Activated CD8-positive, alpha-beta memory T cell treated with anti-CD3 and anti-CD28 coated beads, Interleukin-2, amount 10 ng/mL, durations not matched to agents 7 days and 5 days (primary cell): ENCODE data around the gene CPSF4. TPM values are rescaled to one million over a fixed set of nuclear protein-coding genes. Genes with fewer than 3 reads are reported as not detected.
A peak's percentile ranks its signal among the peaks of the same experiment; 100 is the strongest.
"Not testable (repeated sequence)": the region's sequence is repeated elsewhere in the genome, so short reads cannot be mapped to it uniquely, and the experiment has no call there.

Source experiments
- ATAC-seq: fragments of 150-1000 bp; cut with Tn5 transposase; one replicate; pipeline ENCODE4 v1.10.0; 2021; ENCODE audit warnings: moderate library complexity
- CTCF ChIA-PET: fragments of 350-600 bp; sonication (Branson Sonifier 250); formaldehyde crosslinking; loops from one replicate; lab custom pipeline; 2021; ENCODE audit warnings: antibody characterized with exemption; lab: Charles Lee
- DNase-seq: peaks from one replicate; pipeline ENCODE4 v3.0.0-alpha.2; 2020
- H3K27ac Mint-ChIP-seq: one replicate; pipeline ENCODE4 v1.8.0; 2021; ENCODE audit warnings: mild to moderate bottlenecking, mixed read lengths
- H3K27me3 Mint-ChIP-seq: one replicate; pipeline ENCODE4 v1.8.0; 2021; ENCODE audit warnings: mixed read lengths
- H3K36me3 Mint-ChIP-seq: one replicate; pipeline ENCODE4 v1.8.0; 2021; ENCODE audit warnings: mild to moderate bottlenecking, mixed read lengths
- H3K4me1 Mint-ChIP-seq: one replicate; pipeline ENCODE4 v1.8.0; 2021; ENCODE audit warnings: mixed read lengths
- H3K4me3 Mint-ChIP-seq: one replicate; pipeline ENCODE4 v1.8.0; 2021; ENCODE audit warnings: mild to moderate bottlenecking, moderate library complexity, mixed read lengths
- H3K9me3 Mint-ChIP-seq: one replicate; pipeline ENCODE4 v1.8.0; 2022; ENCODE audit warnings: low read depth, mixed read lengths
- total RNA-seq, 2 experiments: library from RNA; stranded (reverse); gene quantifications; one replicate each; pipeline ENCODE4 v1.2.3, GENCODE V29; 2021

Gene CPSF4
- total RNA-seq, 2 experiments from 2014 or later = 72.2 to 75.4 TPM

GRCh38 chr7:99493823-99494222 lies 55.1 kb downstream of the CPSF4 start:
- CTCF ChIA-PET = no interaction called here
- Mint-ChIP-seq H3K9me3 (peaks cover 13% of the 10 kb centered on the region), H3K4me3 (no peak overlapping the region), H3K36me3 (peaks cover 79% of the 10 kb centered on the region), H3K4me1 (peaks cover 11% of the 10 kb centered on the region), H3K27me3 (no peaks in the 10 kb centered on the region), H3K27ac (no peak overlapping the region)
- DNase-seq (no peak), ATAC-seq (no peak)

GRCh38 chr7:99497766-99498545 lies 59.2 kb downstream of the CPSF4 start:
- peak overlapping the region; percentile 71 for H3K27ac Mint-ChIP-seq
- H3K4me1 Mint-ChIP-seq = peaks cover 21% of the 10 kb centered on the region
- DNase-seq (no peak), ATAC-seq (no peak)
- H3K9me3 Mint-ChIP-seq = peaks cover 12% of the 10 kb centered on the region
- peaks cover 61% of the 10 kb centered on the region for H3K36me3 Mint-ChIP-seq
- H3K4me3 Mint-ChIP-seq = peak overlapping the region; percentile 90
- no peaks in the 10 kb centered on the region for H3K27me3 Mint-ChIP-seq
- CTCF ChIA-PET = interaction anchor here (0.9 to 1.2 kb wide), 3 partner anchors 19 to 82 kb away, joined by 3 to 4 read pairs (median 3); no protein-coding TSS in a partner anchor

DNA sequence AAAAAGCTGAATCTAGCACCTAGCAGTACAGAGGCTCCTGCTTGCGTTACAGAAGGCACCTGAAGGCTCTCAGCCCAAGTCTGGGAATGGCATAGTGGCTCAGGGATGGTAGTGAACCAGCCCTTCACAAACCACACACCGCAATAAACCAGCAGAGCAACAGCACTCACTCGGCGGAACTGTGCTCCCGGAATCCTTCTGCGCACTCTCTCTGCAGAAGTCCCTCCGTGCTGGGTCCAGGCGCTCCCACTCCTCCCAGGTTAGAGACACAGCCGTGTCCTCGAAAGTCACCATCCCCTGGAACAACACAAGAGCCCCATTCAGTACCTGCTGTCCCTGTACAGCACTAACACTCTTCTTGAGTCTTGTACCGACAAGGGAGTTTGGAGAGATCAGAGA lies 59.8 kb downstream of the CPSF4 start:
- ATAC-seq = no peak
- H3K4me1 Mint-ChIP-seq = peaks cover 24% of the 10 kb centered on the region
- DNase-seq = peak; percentile 50
- CTCF ChIA-PET = interaction anchor here (0.7 to 1.2 kb wide), 5 partner anchors 19 to 557 kb away, joined by 3 to 4 read pairs (median 3); partner anchors contain the start of genes BUD31 and PDAP1
- peak overlapping the region; percentile 100 for H3K27ac Mint-ChIP-seq
- no peaks in the 10 kb centered on the region for H3K27me3 Mint-ChIP-seq
- peaks cover 10% of the 10 kb centered on the region for H3K9me3 Mint-ChIP-seq
- peaks cover 56% of the 10 kb centered on the region for H3K36me3 Mint-ChIP-seq
- peak overlapping the region; percentile 90 for H3K4me3 Mint-ChIP-seq

DNA sequence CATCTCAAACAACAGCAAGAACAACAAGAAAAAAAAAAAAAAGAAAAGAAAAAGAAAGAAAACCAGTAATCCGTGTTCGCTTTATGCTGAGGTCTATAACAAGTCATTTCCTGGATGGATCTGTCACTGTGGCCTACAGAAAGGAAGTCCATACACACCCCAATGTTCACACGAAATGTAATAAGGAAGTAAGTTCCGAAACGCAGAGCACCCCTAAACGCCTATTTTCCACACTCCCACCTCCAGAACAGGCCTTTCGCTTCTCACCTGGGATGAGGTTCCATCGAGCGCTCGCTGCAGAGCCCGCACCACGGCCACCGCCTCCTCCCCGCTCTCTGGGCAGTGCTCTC lies 60.6 kb downstream of the CPSF4 start:
- H3K36me3 Mint-ChIP-seq = peaks cover 48% of the 10 kb centered on the region
- peak overlapping the region; percentile 90 for H3K4me3 Mint-ChIP-seq
- H3K27me3 Mint-ChIP-seq = no peaks in the 10 kb centered on the region
- peaks cover 24% of the 10 kb centered on the region for H3K4me1 Mint-ChIP-seq
- CTCF ChIA-PET = interaction anchor here (0.7 to 1.7 kb wide), 3 partner anchors 58 to 556 kb away, joined by 3 to 7 read pairs (median 3); partner anchors contain the start of genes BUD31 and PDAP1
- H3K9me3 Mint-ChIP-seq = peaks cover 2% of the 10 kb centered on the region
- ATAC-seq (peak; percentile 57), DNase-seq (no peak)
- H3K27ac Mint-ChIP-seq = peak overlapping the region; percentile 100

- H3K27me3 Mint-ChIP-seq = no peaks in the 10 kb centered on the region
- ATAC-seq (peak; percentile 43), DNase-seq (peak; percentile 95)
- peak within 1 kb of the TSS; percentile 100 for H3K27ac Mint-ChIP-seq
- H3K9me3 Mint-ChIP-seq = peaks cover 2% of the 10 kb centered on the region
- H3K4me1 Mint-ChIP-seq = peaks cover 24% of the 10 kb centered on the region
- CTCF ChIA-PET = interaction anchor here (0.7 to 1.7 kb wide), 5 partner anchors 21 to 91 kb away, joined by 3 to 7 read pairs (median 3); partner anchors contain the start of genes BUD31 and PDAP1
- peak within 1 kb of the TSS; percentile 90 for H3K4me3 Mint-ChIP-seq
- peaks cover 41% of the 10 kb centered on the region for H3K36me3 Mint-ChIP-seq
Observed at GRCh38 chr7:99499721-99500636, 61.2 kb downstream of the CPSF4 start, which contains the start of gene ZNF394. TSS of gene ZNF394 (minus strand) at chr7:99500281. CDS start at chr7:99500093, 188 bp downstream.

GRCh38 chr7:99500637-99501009 lies 61.9 kb downstream of the CPSF4 start:
- Mint-ChIP-seq H3K27ac (peak overlapping the region; percentile 100), H3K36me3 (peaks cover 35% of the 10 kb centered on the region), H3K4me1 (peaks cover 26% of the 10 kb centered on the region), H3K9me3 (peaks cover 2% of the 10 kb centered on the region), H3K27me3 (no peaks in the 10 kb centered on the region), H3K4me3 (peak overlapping the region; percentile 90)
- no peak for DNase-seq
- CTCF ChIA-PET = interaction anchor here (0.7 to 1.7 kb wide), 4 partner anchors 22 to 80 kb away, joined by 3 to 7 read pairs (median 3); no protein-coding TSS in a partner anchor
- ATAC-seq = no peak

DNA sequence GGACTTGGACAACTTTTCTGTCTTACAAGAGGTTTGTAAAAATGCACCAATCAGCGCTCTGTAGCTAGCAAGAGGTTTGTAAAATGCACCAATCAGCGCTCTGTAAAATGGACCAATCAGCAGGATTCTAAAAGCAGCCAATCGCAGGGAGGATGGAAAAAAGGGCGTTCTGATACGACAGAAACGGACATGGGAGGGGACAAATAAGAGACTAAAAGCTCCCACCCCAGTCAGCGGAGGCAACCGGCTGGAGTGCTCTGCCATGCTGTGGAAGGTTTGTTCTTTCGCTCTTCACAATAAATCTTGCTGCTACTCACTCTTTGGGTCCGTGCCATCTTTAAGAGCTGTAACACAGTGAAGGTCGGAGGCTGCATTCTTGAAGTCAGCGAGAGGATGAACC lies 62.5 kb downstream of the CPSF4 start:
- not testable (repeated sequence) for H3K9me3 Mint-ChIP-seq
- CTCF ChIA-PET = interaction anchor here (1.2 to 1.3 kb wide), 3 partner anchors 12 to 79 kb away, joined by 3 read pairs; no protein-coding TSS in a partner anchor

DNA sequence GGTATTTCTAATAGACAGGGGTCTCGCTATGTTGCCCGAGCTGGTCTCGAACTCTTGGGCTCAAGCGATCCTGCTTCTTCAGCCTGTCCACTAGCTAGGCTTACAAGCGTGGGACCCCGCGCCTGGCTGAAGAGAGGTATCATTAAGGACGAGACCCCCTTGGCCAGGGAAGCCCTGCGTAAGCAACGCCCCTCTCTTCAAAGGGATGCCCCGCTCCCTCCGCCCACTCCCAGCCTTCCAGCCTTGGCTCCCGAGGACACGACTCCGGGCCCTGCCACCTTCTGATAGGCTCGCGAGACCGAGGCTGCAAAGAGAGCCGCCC lies 65.5 kb downstream of the CPSF4 start:
- H3K9me3 Mint-ChIP-seq = peaks cover 2% of the 10 kb centered on the region
- CTCF ChIA-PET = interaction anchor here (0.7 to 1.7 kb wide), 7 partner anchors 11 to 132 kb away, joined by 3 to 7 read pairs (median 4); partner anchors contain the start of genes BUD31, PDAP1 and ZNF655
- DNase-seq (no peak), ATAC-seq (no peak)
- H3K36me3 Mint-ChIP-seq = peaks cover 22% of the 10 kb centered on the region
- H3K27me3 Mint-ChIP-seq = no peaks in the 10 kb centered on the region
- peak overlapping the region; percentile 87 for H3K4me3 Mint-ChIP-seq
- H3K27ac Mint-ChIP-seq = peak overlapping the region; percentile 96
- H3K4me1 Mint-ChIP-seq = peaks cover 33% of the 10 kb centered on the region

More for the DNA sequence above, 62.5 kb downstream of the CPSF4 start:
- ATAC-seq, H3K27me3 Mint-ChIP-seq, DNase-seq: not testable (repeated sequence)
- peaks cover 30% of the 10 kb centered on the region for H3K4me1 Mint-ChIP-seq
- H3K36me3 Mint-ChIP-seq = peaks cover 33% of the 10 kb centered on the region
- H3K27ac Mint-ChIP-seq = peak overlapping the region; percentile 100
- peak overlapping the region; percentile 90 for H3K4me3 Mint-ChIP-seq

DNA sequence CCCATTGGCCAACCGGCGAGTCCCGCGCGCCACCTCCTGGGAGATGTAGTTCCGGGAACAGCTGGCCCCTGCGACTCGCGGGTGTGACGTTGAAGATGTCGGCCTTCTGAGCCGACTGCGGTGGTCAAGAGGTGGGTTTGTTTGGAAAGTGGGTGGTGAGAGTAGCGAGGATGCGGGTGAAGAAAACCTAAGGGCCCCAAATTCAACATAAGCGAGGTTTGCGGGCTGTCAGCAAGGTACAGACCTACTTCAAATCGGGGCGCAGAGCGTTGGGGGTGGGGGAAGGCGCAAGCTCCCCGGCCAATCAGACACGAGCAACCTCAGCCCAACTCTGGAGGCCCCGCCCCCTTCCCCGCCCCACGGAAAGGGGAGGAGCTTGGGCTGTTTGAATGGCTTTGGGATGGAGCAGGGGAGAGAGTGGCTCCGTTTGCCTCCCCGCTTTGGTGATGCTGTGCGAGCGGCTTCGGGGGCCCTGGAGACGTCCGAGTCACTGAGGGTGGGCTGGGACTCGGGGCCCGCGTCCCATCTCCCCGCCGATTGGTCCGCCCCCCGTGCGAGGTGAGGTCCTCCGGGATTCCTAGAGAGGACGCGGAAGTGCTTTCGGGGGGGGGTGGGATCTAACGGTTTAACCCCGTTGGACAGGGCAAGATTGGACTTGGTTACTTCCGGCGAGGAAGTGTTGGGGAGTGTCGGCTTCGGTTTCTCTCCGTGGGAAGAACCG lies 66.0 kb downstream of the CPSF4 start, which contains the start of gene ZKSCAN5:
TSS of gene ZKSCAN5 (plus strand) at position 60 of the 721 bp plus-strand sequence. CDS start 1,383 bp downstream, outside the sequence.
- Mint-ChIP-seq H3K36me3 (peaks cover 21% of the 10 kb centered on the region), H3K27me3 (no peaks in the 10 kb centered on the region), H3K27ac (peak within 1 kb of the TSS; percentile 96), H3K4me3 (peak within 1 kb of the TSS; percentile 87), H3K9me3 (peaks cover 2% of the 10 kb centered on the region), H3K4me1 (peaks cover 33% of the 10 kb centered on the region)
- DNase-seq (peak; percentile 99), ATAC-seq (peak; percentile 85)
- CTCF ChIA-PET = interaction anchor here (0.7 to 1.7 kb wide), 7 partner anchors 11 to 132 kb away, joined by 3 to 7 read pairs (median 4); partner anchors contain the start of genes BUD31, PDAP1 and ZNF655

DNA sequence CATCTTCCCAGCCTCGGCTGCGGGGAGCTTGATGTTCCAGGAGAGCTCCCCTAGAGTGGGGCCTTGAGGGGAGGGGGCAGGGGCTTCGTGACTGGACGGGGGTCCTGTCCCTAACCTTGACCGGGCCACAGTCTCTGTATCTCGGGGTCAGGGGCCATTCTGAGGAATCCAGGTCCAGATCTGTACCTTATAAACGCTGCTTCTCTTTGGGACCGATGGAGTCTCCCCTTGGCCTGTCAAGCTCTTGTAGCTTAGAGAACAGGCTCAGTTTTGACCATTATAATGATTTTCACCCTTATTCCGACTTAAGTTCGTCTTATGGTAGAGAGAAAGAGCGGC lies 66.5 kb downstream of the CPSF4 start:
- ATAC-seq (no peak), DNase-seq (no peak)
- Mint-ChIP-seq H3K4me3 (peak overlapping the region; percentile 87), H3K27me3 (no peaks in the 10 kb centered on the region), H3K4me1 (peaks cover 33% of the 10 kb centered on the region), H3K9me3 (peaks cover 2% of the 10 kb centered on the region), H3K27ac (peak overlapping the region; percentile 96), H3K36me3 (peaks cover 20% of the 10 kb centered on the region)
- CTCF ChIA-PET = interaction anchor here (1.6 to 1.7 kb wide), 3 partner anchors 10 to 97 kb away, joined by 4 to 7 read pairs (median 6); partner anchors contain the start of genes BUD31, PDAP1 and ZNF655
